Measurements from ENCODE around the gene PRSS36. TPM values are rescaled to one million over a fixed set of nuclear protein-coding genes. Genes with fewer than 3 reads are reported as not detected.
A peak's percentile ranks its signal among the peaks of the same experiment; 100 is the strongest.

PRSS36 gene
- total and polyA plus RNA-seq, 12 donors, result 0.30 to 3.4 (median 1.3) TPM

- TF ChIP-seq, protein P1, sequence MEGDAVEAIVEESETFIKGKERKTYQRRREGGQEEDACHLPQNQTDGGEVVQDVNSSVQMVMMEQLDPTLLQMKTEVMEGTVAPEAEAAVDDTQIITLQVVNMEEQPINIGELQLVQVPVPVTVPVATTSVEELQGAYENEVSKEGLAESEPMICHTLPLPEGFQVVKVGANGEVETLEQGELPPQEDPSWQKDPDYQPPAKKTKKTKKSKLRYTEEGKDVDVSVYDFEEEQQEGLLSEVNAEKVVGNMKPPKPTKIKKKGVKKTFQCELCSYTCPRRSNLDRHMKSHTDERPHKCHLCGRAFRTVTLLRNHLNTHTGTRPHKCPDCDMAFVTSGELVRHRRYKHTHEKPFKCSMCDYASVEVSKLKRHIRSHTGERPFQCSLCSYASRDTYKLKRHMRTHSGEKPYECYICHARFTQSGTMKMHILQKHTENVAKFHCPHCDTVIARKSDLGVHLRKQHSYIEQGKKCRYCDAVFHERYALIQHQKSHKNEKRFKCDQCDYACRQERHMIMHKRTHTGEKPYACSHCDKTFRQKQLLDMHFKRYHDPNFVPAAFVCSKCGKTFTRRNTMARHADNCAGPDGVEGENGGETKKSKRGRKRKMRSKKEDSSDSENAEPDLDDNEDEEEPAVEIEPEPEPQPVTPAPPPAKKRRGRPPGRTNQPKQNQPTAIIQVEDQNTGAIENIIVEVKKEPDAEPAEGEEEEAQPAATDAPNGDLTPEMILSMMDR (IDR thresholded peaks at IDR 0.05), result no peak
- intact Hi-C loops (cut with DNase I), result loop anchor here in 8 of 10 donors (2.0 to 10.0 kb wide), 11 partner anchors 35 to 159 kb away; partner anchors contain the start of genes BCKDK (in 5 of the 8), HSD3B7 (in 5 of the 8), FUS (in 2 of the 8) and STX4 (in 1 of the 8)
- H3K4me3 ChIP-seq, result no peak overlapping the region
- peaks cover 0 to 19% (median 10%) of the 10 kb centered on the region in 7 donors for H3K27me3 ChIP-seq
- H3K9me3 ChIP-seq, result no peaks in the 10 kb centered on the region
- no peaks in the 10 kb centered on the region for H3K36me3 ChIP-seq
- no peak for ATAC-seq
- H3K4me1 ChIP-seq, result peaks cover 3 to 28% (median 21%) of the 10 kb centered on the region in 9 donors
- 87 to 89% methylated on average over 8 of the region's 8 CpGs for WGBS, 2 donors
- no peak for DNase-seq
- H3K27ac ChIP-seq, result no peak overlapping the region
Observed at GRCh38 chr16:31143694-31144148, 6.1 kb downstream of the PRSS36 start.

- Histone ChIP-seq H3K9me3 (no peaks in the 10 kb centered on the region), H3K27ac (peak overlapping the region in 9 of 10 donors; percentile 65 to 91 (median 82)), H3K27me3 (peaks cover 0 to 15% (median 7%) of the 10 kb centered on the region in 7 donors), H3K36me3 (no peaks in the 10 kb centered on the region), H3K4me3 (peak overlapping the region in 9 of 10 donors; percentile 33 to 62 (median 51)), H3K4me1 (peaks cover 8 to 33% (median 25%) of the 10 kb centered on the region in 9 donors)
- intact Hi-C loops (cut with DNase I), result loop anchor here in 8 of 10 donors (2.0 to 10.0 kb wide), 11 partner anchors 34 to 158 kb away; partner anchors contain the start of genes BCKDK (in 5 of the 8), HSD3B7 (in 5 of the 8), FUS (in 2 of the 8) and STX4 (in 1 of the 8)
- ATAC-seq (no peak), DNase-seq (no peak)
- TF ChIP-seq, protein P1 (IDR thresholded peaks at IDR 0.05), result no peak
- 56 to 58% methylated on average over 22 of the region's 22 CpGs for WGBS, 2 donors
Observed at GRCh38 chr16:31143011-31143693, 6.7 kb downstream of the PRSS36 start.

- TF ChIP-seq, protein P1 (IDR thresholded peaks at IDR 0.05), result peak; percentile 88 to 99 (median 96)
- Histone ChIP-seq H3K27ac (peak overlapping the region in 9 of 10 donors; percentile 69 to 91 (median 82)), H3K4me1 (peaks cover 8 to 35% (median 26%) of the 10 kb centered on the region in 9 donors), H3K27me3 (peaks cover 0 to 7% (median 0%) of the 10 kb centered on the region in 7 donors), H3K4me3 (peak overlapping the region in 9 of 10 donors; percentile 33 to 62 (median 51)), H3K36me3 (no peaks in the 10 kb centered on the region), H3K9me3 (no peaks in the 10 kb centered on the region)
- intact Hi-C loops (cut with DNase I), result loop anchor here in 8 of 10 donors (1.0 to 10.0 kb wide), 16 partner anchors 24 to 158 kb away; partner anchors contain the start of genes HSD3B7 (in 6 of the 8), BCKDK (in 5 of the 8), FUS (in 2 of the 8) and STX4 (in 2 of the 8)
- DNase-seq, result peak; percentile 99
- peak; percentile 96 to 99 (median 98) for ATAC-seq
- 2 to 4% methylated on average over 83 to 89 of the region's 89 CpGs for WGBS, 2 donors
Observed at GRCh38 chr16:31142109-31143010, 7.5 kb downstream of the PRSS36 start.

All from heart right ventricle (tissue), 16 donors.